NCI-H774 (cell line): ENCODE measurements around the gene HOXA3.

Experiments
- DNase-seq: peaks from one replicate; lab custom pipeline; 2025; lab: John Stamatoyannopoulos, UW

The HOXA3 gene

DNA sequence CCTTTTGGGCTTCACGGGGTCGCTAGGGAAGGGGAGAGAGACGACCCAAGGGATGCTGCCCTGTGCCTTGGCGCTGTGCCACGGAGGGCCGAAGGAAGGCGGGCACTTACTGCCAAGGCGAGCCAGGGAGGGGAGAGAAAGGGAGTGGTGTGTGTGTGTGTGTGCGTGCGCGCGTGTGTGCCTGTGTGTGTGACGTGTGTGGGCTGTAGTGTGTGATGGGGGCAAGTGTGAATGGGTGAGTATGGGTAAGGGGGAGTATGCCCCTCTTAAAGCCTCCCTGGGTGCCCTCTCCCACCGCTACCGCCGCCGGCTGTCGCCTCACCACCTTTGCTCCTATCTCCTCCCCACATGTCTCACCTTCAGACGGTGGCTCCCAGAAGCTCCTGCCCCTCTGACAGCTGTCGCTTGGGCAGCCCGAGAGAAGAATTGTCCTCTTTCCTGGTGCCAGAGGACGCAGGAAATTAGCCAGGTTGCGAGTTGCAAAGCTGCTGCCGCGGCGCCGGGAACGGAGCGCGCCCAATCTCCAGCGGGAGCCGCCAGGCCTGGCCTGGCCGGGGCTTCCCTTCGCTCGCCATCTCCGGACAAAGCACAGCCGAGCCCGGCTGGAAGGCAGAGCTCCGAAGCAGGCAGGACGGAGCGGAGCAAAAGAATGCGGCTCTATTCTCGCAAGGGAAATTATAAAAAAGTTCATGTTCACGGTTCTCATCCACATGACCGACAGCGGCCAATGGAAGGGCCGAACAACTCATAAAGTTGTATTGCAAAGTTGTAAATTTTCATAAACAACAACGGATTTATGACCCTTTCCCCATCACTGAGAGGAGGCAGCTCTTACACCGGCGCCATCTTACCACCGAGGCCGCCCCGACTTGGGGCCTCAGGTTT, at the start of gene HOXA3:
Gene HOXA3 (minus strand): TSS at position 653 of the 885 bp plus-strand sequence. CDS start 41,943 bp downstream, outside the sequence.
- DNase-seq, result no peak

DNA sequence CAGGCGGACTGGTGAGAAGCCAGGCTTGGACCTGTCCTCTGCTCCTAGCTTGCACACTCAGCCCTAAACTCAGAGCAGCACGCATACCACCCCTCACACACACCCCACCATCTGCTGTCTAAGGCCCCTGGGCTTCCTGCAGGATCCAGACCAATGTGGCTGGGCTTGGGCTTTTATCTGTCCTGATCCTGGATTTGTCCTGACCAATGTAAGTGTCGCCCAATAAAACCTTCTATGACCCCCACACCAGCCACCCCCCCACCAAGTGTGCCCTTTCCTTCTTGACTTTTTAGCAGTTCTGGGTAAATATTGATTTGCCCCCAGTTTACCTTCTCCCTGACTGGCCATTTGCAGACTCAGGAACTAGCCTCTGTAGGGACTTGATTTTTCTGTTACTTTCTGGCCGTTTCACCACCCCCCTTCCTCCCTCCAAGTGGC, 49.2 kb upstream of the HOXA3 start:
- no peak for DNase-seq

DNA sequence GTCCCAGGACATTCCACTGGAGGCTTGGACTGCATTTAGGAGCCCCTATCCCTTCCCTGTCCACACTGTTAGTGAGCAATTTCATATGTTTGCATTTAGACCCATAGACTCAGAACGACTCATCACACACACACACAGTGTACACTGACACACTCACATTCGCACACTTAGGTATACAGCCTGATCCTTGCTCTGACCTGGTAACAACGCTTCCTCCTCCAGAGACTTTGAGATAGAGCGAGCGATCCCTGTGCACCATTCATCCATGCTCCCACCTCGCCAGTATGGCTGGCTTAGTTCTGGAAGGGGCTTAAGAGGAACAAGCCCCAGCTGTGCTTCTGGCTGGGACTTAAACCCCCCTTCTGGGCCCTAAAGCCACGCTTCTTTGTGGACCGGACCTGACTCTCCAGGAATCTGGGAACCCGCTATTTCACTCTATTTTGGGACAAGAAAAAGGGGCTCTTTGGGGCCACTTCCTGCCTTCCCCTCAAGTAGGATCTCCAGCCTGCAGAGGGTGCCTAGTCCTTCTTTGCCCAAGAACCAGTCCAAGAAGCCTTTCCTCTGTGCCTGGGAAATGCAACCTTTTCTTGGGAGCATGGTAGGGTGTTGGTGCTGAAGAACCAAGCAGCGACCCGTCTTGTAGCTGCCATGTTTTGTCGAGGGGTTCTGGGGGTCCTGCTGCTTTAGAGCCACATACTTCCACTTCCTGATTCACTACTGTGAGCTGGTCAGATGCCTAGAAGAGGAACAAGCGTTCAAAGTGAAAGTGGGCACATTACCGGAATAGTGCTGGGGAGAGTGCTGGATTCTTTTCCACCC, 48.6 kb upstream of the HOXA3 start:
- DNase-seq, result no peak

DNA sequence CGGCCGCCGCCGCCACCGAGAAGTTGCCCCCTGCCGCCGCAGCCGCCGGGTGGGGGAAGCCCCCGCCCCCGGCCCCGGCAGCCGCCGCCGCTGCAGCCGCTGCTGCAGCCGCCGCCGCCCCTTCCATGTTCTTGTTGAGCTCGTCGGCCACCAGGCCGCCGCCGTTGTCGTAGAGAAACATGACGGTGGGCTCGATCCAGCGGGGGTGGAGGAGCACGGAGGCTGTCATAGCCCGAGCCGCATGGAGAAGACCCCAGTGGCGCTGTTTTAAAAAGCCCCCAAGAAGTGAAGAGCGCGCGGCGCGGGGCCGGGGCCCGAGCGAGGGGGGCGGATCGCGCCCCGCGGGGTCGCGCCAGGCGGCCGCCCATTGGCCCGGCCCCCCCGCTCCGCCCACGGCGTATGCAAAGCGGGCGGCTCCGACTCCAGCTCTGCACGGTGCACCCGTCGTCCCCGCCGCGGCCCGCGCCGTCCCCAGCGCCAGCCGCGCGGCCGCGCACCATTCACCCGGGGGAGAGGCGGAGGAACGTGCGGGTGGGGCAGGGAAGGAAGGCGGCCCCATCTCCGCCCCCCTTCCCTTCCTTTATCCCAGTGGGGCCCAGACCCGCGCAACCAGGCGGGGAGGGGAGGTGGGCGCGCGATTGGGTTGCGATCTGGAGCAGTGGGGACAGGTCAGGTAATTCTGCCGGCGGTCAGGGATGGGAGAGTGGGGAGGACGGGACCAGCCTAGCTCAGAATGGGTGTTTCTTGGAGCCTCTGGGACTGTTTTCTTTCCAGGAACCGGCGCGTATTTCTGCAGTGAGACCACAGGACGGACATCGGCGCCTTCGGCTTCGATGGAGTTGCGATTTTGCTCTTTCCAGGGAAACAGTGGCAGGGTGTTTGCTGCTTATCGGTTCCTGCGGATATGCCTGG, 47.7 kb upstream of the HOXA3 start, which contains the start of gene HOXA13:
Gene HOXA13 (minus strand): TSS at position 243 of the 912 bp plus-strand sequence. CDS start 14 bp downstream, at position 229.
- DNase-seq, result peak; percentile 73

DNA sequence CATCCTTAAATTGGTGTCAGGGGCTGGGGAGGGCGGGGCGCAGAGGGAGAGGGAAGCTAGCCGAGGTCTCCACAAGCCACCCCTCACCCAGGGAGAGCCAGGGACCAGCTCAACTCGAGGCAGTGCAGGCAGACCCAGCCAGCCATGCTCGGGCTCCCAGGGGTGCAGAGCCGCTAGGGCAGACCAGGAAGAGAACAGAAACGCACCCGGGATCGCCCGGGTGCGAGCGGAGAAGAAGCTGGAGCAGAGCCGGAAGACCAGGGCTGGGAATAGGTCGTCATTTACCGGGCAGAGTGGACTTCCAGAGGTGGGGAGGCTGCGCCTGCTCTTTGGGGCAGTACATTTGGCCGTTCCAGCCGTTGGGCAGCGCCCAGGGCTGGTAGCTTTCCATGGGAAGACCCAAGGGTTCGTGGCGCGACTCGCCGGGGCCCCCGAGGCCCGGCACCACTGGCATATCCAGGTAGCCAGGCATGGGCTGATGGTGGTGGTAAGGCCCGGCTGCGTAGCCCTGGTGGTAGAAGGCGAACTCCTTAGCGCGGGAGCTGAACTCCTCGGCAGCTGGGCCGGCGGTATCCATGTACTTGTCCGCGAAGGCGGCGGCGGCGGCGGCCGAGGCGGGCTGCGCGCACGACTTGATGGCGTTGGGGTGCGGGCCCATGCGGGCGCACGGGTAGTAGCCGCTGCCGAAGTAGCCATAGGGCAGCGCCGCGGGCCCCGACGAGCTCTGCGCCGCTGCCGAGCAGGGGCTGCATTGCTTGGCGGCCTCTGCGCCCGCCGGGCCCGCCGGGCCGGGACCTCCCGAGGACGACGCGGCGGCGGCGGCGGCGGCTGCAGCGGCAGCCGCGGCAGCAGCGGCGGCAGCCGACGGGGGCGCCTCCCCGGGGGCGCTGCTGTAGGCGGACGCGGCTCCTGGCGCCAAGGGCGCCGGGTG, 46.8 kb upstream of the HOXA3 start:
- DNase-seq, result no peak

DNA sequence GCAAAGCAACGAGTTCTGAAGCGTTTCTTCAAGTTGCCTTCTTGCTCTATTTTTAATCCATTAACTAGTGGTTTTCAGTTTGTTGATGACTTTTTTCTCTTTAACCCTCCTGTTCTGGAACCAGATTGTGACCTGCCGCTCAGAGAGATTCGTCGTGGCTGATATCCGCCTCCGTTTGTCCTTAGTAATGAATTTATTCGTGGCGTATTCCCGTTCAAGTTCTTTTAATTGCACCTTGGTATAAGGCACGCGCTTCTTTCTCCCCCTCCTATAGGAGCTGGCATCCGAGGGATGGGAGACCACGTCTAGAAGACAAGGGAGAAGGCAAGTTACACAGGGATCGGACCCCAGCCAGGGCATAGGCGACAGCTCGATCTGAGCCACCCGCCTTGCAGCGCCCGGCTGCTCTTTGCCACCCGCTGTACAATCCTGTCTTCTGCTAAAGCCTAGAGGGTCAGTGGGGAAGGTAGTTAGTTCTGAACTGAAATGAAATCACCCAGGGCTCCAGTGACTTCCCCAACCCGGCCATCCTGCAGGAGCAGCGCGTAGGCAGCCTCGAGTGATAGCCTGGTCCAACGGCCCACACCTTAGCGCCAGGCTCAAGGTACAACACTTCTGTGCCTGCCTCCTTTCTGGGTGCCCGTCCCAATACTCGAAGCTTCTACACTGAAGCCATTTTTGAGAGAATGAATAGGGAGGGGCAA, 45.9 kb upstream of the HOXA3 start:
- DNase-seq, result no peak

DNA sequence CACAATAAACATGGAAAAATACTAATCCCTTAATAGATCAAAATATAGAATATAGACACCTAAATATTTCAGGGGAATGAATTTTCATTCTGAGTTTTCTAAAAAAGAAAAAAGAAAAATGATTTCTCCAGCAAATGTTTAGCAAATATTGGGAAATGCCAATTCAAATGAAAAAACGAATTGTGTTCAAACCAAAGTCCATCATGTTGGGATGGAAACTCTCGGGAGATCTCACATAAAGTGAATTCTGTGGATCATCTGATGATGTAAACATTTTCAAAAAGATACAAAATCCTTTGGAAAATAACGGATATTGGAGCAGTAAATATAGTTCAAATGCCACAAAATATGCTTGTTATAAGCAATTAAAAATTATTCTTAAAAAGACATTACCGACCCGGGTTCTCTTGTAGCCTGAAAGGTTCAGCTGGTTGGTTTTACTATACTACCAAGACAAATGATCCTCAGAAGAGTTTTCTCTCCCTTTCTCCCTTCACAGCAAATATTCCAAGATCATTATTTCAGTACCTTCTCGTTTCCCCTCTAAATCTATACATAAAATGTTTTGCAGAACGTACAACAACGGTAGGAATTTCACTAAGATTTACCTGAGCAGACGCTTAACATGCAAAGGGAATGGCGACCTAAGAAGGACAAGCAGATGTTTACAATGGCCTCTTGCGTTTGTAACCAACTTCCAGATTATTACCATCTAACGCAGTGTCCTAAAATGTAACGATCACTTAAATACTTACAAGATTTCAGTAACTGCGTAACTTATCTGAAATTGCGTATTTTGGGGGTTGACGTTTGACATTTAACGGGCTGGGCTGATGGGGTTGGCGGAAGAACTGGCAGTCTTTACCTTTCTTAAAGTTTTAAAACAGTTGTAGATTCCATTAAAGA, 45.0 kb upstream of the HOXA3 start:
- DNase-seq, result no peak

DNA sequence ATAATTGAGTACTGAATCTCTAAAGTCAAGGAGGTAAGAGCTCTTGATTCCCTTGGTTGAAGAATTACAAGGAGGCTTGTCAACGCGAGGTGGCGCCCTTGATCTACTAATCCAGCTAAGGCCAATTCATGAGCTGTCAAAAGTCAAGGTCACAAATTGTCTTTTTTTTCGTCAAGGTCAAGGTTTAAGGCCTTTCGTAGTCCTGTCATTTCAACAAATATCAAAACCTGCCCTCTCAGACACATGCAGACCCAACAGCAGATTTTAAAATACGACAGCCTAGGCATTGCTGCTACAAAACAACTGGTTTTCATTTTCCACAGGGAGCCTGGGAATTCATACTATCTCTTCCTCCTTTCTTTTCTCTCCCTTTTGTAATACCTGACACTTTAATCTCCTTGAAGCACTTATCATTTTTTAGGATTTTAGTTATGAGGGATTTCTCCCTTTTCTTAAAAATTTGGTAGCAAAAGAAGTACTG, 43.9 kb upstream of the HOXA3 start:
- DNase-seq, result peak; percentile 44

DNA sequence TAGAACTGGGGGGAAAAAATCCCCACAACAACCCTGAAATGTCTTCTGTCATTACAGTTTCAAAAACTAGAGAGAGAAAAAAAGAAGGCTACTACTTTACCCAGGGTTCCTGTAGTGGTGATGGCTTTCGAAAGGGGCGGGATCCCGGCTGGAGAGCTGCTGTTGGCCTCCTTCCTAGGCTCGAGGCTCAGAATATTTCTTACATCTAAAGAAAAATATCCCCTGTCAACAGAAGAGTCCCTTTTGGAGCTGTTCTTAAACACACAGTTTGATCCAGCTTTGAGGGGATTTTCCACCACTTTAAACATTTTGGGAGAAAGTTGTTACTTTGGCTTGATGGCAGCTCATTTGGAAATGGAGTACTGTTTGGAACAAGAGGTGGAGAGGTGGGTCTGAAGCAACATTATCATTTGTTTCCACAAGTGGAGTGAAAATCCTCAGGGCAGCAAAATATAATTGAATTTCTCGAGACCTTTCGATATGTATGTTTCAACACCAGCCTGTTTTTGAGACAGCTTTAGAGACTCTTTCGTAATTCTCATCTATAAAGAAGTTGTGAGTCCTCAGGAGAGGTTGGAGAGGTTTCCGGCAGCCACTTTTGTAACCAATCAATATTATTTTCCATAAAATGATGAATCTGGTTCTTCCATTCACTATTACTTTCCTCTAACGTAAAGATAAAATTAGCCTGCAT, 42.5 kb upstream of the HOXA3 start:
- DNase-seq, result no peak

DNA sequence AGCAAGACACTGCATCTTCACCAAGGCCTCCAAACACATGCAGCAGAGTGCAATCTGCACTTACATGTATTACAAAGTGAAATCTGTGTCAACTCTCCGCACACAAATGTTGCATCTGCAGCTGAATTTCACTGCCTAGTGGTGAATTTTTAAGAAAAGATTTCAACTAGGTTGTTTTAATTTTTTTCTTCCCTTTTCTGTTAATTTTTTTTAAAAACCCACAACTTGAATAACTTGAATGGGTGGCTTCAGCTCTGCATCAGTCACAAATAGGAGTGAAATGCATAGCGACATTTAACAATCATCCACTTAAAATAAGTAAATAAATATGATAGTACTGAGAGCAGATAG, 41.6 kb upstream of the HOXA3 start:
- no peak for DNase-seq

DNA sequence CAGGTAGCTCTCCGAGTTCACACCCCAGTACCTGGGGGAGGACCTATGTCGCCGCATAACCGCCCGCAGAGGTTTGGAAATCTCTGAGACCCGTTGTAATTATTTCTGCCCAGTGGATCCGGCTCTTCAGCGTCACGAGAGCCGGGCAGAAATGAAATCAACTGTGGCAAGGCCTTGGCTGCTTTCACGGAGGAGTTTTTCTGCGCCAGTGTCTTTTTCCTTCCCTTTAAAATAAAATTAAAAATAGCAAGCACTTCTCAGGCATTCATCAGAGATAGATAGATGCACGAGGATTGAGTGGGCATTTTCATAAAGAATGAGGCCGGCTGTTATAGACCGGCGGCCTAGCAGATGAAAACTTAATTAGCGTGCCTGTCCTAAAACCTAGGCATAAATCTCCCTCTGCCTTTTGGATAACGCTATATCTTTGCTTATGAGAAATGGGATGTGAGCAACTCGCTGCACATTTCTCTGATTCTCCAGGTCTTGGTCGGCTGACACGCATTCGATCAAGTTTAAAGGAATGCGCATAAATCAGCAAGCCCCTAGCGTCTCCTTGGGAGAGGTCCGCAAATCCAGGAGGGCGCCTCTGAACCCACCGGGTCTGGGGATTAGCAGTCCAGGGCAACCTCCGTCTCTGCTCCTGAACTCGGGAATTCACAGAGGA, 41.1 kb upstream of the HOXA3 start:
- DNase-seq, result no peak

DNA sequence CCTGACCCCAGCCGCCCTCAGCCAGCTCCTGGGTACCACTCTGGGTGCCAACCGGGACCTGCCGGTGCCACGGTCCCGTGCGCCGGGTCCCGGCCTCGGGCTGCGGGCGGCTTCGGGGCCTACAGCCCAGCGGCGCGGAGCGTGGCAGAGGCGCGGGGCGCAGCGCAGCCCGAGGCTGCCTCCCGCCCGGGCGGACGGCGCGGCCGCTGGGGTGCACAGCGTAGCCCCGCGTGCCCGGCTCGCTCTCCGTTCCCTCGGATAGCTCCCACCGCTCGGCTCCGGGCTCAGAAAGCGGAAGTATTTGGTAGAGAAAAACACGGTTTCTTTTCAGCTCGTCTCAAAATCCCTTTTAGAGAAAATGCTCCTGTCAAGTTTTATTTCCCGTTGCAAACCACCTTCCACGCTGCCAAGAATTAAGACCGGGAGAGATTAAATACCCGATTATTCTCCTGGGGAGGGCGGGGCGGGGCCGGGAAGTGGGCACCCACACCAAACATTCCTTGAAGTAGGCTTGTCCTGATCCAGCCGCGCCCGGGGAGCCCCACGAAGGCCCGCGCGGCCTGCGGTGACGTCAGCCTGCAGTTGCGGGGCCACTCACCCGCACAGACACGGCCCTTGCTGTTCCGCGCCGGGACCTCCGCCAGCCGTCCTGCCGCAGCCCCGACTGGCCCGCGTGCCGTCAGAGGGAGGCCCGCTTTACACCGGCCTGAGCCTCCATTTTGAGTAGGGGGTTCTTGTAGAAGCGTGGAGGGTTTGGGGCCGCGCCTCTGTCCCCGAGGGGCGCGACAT, 40.4 kb upstream of the HOXA3 start:
- no peak for DNase-seq

DNA sequence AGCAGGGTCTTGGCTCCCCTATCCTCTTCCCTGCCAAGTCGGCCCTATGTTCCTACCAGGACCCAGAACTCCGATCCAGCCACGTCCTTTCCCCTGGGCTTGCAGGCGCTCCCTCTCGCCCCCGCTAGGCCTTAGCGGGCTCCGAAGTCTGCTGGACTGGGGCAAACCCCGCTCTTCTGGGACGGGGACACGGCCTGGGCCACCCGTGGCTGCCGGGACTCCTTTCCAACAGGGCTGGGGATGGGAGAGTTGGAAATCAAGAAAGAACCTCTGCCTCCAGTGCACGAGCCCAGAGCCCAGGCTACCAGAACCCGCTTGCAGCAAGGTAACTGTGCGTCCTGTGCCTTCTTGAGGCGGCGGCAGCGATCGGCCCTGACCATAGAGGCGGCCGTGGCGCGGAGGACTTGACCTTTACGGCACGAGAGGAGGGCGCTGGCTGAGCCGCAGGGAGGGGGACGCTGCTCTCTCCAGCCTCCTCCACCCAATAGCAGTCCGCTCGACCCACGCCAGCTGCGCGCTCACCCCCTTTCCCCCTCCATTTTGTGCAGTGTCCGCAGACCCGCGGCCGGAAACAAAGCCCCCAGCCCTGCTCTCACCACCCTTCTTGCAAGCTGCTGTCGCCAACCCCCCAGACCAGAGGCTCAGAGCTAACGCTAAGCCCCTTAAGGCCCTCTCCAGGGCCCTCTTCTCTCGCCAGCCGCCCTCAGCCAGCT, 39.6 kb upstream of the HOXA3 start:
- DNase-seq, result no peak

DNA sequence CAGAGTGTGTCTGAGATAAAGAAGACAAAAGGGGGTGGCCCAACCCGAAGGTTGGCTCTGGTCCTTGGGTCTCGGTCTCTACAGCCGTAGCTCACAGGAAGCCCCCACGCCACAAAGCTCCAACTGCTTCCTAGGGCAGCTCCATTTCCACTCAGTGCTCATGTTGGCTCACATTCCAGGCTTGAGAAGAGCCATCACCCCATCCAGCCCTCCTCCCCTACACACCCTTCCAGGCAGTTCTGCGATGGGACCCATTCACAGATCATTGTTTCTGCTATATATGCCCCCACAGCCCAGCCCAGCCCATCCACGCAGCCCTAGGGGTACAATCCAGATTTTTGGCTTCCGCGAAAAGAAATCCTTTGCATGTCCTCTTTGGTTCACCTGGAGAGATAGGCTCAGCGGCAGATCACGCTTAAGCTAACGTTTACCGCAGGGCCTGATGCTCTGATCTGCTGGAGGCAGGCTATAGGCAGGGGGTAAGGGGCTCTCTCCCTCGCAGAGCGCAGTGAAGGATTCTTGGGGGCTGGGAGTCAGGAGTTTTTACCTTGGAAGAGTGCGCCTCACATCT, 38.9 kb upstream of the HOXA3 start:
- no peak for DNase-seq

DNA sequence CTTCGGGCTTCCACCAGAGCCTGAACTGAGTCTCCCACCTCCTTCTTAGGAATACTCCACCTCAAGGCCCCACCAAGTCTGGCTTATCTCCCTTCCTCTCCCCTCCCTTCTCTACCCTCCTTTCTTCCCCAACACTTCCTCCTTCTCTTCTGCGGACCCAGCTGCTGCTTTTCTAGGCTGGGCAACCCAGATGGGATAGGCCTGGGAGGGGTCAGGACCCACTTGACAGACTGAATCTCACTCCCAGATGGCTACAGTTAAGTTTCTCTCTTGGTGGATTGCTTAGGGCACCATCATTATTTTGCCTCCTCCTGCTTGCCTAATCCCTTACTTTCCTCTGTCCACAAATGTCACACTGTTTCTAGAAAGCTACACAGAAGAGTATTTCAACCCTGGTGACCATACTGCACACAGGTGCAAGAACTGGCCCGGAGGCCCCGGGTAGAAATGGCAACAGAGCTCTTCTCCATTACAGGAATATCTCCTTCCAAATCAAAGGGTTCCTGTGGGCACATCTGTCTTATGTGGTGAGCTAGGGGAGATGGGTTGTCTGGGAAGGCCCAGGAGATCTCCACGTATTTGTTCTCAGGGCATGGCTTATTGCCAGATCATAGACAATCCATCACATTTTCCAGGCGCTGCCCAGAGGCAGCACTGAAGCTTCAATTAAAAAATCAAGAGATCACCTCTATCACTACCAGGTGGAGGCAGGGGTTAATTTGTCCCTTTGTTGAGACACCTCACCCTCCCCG, 37.8 kb upstream of the HOXA3 start:
- DNase-seq, result no peak
